NCI-H2196 treated with DMSO at 0.1 percent for 48 hours (cell line): Measurements from ENCODE around the gene SMPD2.

ENCODE experiments used
- DNase-seq: peaks from one replicate; lab custom pipeline; 2025; ENCODE audit not compliant: unreplicated experiment; lab: John Stamatoyannopoulos, UW

Gene SMPD2

GRCh38 chr6:109482905-109483734 lies 42.6 kb downstream of the SMPD2 start, which contains the start of gene ZBTB24:
ZBTB24 (minus strand) TSS chr6:109483219; CDS start chr6:109482026, 1,193 bp downstream.
- peak; percentile 80 for DNase-seq

GRCh38 chr6:109483735-109484057 lies 43.2 kb downstream of the SMPD2 start:
- no peak for DNase-seq

GRCh38 chr6:109484122-109484521 lies 43.6 kb downstream of the SMPD2 start:
- no peak for DNase-seq

- no peak for DNase-seq
Measured at GRCh38 chr6:109485266-109485935, 44.9 kb downstream of the SMPD2 start.

GRCh38 chr6:109486068-109486467 lies 45.5 kb downstream of the SMPD2 start:
- DNase-seq = no peak

GRCh38 chr6:109488001-109488400 lies 47.5 kb downstream of the SMPD2 start:
- no peak for DNase-seq

GRCh38 chr6:109490713-109491112 lies 50.2 kb downstream of the SMPD2 start:
- DNase-seq = no peak

GRCh38 chr6:109491207-109491938 lies 50.8 kb downstream of the SMPD2 start:
- peak; percentile 1 for DNase-seq
